ENCODE results near the gene SLC45A2.

DNA sequence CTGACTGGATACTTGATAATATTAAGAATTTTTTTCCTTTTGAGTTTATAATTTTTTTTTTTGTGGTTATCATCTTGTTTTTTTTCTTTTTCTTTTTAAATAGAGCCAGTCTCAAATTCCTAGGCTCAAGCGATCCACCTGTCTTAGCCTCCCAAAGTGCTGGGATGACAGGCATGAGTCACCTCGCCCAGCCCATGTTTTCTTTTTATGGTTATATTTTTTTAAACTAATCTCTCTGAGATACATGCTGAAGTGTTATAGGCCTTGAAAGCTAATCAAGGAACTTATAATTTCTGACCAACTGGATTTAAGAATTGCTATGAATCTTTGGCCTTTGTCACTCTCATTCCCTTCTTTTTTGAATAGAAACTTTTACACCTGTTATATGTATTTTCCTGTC lies 30.1 kb upstream of the SLC45A2 start:
- TF ChIP-seq POLR2A (IDR thresholded peaks at IDR 0.05; ENCODE audit: control extremely low read depth in 1 of 2, low read depth in 2 of 2, low read length in 2 of 2): no peak
- TF ChIP-seq CHD2 (IDR thresholded peaks at IDR 0.05; ENCODE audit: low read length): no peak
- no peak for TF ChIP-seq JUN (IDR thresholded peaks at IDR 0.05; ENCODE audit: low read depth, low read length)
- no peak for TF ChIP-seq RXRA (IDR thresholded peaks at IDR 0.05; ENCODE audit: insufficient read depth, low read depth, low read length)
- TF ChIP-seq RAD21 (IDR thresholded peaks at IDR 0.05 in 1 of 2, conservative IDR thresholded peaks at IDR 0.05 in 1 of 2; ENCODE audit: low read depth in 2 of 2, low read length in 2 of 2): no peak
- TF ChIP-seq POLR2AphosphoS5 (IDR thresholded peaks at IDR 0.05; ENCODE audit: low read depth, low read length): no peak
- TF ChIP-seq, protein P1, sequence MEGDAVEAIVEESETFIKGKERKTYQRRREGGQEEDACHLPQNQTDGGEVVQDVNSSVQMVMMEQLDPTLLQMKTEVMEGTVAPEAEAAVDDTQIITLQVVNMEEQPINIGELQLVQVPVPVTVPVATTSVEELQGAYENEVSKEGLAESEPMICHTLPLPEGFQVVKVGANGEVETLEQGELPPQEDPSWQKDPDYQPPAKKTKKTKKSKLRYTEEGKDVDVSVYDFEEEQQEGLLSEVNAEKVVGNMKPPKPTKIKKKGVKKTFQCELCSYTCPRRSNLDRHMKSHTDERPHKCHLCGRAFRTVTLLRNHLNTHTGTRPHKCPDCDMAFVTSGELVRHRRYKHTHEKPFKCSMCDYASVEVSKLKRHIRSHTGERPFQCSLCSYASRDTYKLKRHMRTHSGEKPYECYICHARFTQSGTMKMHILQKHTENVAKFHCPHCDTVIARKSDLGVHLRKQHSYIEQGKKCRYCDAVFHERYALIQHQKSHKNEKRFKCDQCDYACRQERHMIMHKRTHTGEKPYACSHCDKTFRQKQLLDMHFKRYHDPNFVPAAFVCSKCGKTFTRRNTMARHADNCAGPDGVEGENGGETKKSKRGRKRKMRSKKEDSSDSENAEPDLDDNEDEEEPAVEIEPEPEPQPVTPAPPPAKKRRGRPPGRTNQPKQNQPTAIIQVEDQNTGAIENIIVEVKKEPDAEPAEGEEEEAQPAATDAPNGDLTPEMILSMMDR (IDR thresholded peaks at IDR 0.05; ENCODE audit: control extremely low read depth in 1 of 3, insufficient read depth in 1 of 3, low read depth in 1 of 3, low read length in 3 of 3): no peak
